HG03060 (cell line): ENCODE data around the gene SSH2.

Source experiments
- ATAC-seq: cut with Tn5 transposase; IDR thresholded peaks from one replicate; pipeline ENCODE4 v1.9.1; 2021; ENCODE audit warnings: low read depth, moderate number of reproducible peaks; ENCODE audit not compliant: unreplicated experiment

SSH2 gene

DNA sequence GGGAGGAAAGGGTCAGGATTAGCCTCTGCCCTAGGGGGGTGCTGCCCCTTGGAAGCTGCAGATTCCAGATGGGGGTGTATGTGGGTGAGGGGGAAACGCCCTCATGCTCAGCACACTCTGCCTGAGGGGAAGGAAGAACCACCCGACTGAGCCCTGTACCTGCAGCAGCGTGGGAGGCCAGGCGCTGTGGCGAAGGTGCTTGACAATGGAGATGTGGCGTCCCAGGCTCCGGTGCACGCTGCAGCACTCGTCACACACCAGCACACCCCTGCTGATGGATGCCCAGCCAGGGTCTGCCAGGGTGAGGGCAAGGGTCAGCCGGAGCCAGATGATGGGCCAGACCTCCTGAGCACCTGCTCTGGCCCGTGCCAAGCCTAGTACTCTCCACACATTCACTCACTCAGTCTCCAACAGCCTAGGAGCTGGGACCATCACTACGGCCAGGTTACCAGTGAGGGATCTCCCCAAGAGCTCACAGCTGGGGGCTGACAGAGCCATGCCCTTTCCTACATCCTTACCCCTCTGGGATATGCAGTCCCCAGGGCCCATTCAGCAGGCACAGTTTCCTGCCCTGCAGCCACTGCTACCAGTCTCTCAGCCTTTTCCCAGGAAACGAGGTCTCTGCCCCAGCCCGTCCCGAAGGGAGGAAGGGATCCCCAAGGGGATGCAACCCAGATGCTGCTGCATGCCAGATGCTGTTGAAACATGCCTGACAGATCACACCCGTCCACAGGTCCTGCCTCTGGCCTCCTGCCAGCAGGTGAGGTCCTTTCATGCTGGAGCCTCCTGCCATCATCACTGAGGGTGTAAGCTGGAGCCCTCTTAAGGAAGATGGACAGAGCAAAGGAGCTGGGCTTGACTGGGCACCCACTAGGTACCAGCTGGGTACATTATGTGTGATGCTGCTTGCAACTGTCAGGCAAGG lies 346.4 kb downstream of the SSH2 start:
- ATAC-seq, result no peak

DNA sequence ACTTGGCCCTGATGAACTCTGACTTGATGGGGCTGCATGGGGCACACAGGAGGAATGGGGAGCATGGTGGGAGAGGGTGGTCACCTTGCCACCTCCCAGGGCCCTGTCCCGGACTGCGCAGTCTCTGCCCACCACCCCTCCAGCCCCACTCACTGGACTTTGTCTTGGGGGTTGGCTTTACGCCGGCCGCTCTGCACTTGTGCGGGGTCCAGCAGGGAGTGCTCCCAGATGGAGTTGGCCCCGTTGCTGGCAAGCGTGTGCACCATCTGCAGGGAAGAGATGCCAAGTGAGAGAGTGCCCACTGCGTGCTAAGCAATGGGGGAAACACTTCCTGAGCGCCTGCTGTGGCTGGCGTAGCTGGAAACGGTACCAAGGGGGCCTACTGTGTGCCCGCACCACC lies 347.3 kb downstream of the SSH2 start:
- no peak for ATAC-seq

DNA sequence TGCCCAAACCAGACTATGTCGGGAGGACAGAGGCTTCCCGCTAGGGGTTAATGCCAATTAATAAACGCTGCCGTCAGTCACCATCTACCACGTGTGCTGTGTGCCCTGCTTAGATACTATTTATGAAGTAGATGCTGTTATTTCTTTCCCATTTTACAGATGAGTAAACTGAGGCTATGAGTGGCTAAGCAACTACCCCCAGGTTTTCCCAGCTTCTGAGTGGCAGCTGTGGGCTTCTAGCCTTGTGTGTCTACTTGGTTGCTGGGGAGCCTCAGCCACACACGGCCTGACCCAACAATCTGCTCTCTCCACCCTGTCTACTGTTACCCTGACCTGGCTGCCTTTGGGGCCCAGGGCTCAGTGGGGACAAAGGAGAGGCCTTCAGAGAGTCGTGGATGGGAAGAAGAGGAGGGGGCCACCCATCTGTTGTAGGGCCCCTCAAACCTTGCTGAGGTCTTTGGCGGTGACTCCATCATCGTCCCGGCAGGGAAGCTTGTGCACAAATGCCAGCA lies 347.7 kb downstream of the SSH2 start:
- ATAC-seq, result no peak

DNA sequence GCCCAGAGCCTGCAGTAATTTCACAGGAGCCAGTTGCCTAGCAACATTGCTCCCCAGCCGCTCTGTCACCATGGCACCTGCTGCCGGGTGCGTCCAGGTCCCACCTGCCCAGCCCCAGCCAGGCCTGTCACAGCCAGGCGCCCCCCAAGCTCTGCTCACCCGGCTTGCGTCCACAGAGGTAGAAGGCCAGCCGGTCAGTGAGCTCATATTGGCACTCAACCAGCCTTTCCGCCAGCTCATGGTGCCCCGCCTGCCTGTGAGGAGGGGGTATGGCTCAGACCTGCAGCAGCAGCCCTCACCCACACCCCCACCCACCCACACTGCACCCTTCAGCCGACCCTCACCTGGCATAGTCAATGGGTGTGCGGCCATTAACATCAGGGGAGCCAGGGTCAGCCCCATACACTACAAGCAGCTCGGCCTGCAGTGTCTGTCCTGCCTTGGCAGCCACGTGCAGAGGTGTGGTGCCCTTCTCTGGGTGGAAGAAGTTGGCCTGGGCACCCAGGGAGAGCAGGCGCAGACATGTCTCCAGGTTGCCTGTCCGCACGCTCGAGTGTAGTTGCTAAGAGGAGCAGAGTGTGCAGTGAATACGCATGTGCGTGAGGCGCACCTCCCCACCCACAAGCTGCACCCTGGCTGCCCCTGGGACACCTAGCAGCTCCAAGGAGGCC lies 348.3 kb downstream of the SSH2 start:
- ATAC-seq, result no peak

- peak; percentile 76 for ATAC-seq
Observed at GRCh38 chr17:29579866-29580771, 349.9 kb downstream of the SSH2 start.

DNA sequence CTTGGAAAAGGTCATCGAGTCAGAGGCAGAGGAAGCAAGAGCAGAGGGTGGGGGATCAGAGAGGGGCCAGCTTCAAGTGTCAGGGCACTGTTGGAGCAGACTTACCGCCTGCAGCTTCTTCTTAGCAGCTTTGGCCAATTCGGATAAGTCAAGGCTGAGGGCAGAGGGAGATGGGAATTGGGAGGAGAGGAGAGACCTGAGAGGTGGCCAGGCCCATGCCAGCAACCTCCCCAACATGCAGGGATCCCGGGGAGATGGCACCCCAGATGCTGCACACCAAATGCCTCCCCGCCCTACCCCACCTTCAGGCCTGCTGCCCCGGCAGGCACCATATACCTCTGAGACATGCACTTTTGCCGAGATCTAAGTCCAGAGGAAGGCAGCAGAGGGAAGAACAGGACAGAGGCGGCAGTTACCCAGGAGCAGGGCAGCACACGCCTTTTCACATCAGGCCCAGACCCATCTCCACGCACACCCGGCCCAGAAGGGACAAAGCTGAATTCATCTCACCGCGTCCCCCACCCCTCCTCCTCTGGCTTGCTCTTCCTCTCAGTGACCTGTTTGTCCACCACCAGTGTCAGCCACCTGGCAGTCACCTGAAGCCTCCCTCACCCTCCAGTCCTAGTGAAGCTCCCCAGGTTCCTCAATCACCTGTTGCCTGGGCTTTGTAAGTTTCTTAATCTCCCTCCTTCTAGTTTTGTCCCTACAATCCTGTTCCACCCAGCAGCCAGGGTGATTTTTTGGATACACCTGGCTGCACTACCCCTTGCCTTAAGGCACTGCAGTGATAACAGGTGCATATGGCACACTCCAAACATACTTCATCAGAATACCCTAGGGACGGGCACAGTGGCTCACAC lies 351.2 kb downstream of the SSH2 start:
- ATAC-seq, result no peak

- ATAC-seq, result no peak
Observed at GRCh38 chr17:29577385-29578211, 352.4 kb downstream of the SSH2 start.

GRCh38 chr17:29577001-29577370 lies 353.0 kb downstream of the SSH2 start:
- ATAC-seq, result no peak

DNA sequence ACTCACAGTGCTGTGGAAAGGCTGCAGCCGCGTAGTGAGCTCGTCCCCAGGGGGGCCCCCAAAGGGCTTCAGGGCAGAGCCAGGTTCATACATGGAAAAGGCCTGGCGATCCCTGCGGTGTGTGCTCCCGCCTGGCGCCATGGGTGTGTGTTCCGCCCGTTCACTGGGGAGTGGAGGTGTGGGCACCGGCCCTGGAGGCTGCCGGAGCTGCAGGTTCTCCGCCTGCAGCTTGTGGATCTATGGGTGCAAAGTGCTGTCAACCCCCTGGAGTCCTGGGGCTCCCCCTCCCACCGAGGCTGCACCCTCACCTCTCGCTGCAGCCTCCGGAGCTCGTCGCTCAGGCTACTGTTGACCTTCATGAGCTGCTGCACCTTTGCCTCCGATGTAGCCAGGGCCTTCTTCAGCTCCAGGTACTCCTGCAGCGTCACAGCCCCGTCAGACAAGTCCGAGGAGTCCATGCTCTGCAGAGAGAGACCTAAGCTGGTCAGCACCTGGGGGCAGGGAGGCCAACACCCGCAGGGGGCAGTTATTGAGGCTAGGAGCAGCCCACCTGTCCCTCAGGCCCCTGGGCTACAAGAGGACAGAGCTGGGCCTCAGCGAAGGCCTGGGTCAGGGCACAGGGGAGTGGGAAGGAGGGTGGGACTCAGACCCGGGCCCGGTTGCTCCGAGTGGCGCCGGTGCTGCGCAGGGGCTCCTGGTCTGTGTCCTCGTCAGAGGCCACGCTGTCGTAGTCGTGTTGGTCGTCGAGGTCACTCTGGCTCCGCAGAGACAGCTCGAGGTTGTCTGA lies 353.6 kb downstream of the SSH2 start:
- no peak for ATAC-seq
